ENCODE measurements around the gene MIR17HG.

The MIR17HG gene

GRCh38 chr13:91399189-91400062, 51.9 kb downstream of the MIR17HG start:
- DNase-seq (no peak), ATAC-seq (replicated peaks) (no peak)
- peaks cover 5 to 7% of the 10 kb centered on the region in 2 donors for H3K4me1 Mint-ChIP-seq (ENCODE audit: low read depth in 2 of 2)
- H3K4me3 Mint-ChIP-seq: peak overlapping the region; percentile 79 to 84
- peaks cover 19 to 22% of the 10 kb centered on the region in 2 donors for H3K27me3 Mint-ChIP-seq
- H3K9me3 Mint-ChIP-seq: no peaks in the 10 kb centered on the region
- no peak overlapping the region for H3K27ac Mint-ChIP-seq
- H3K36me3 Mint-ChIP-seq (ENCODE audit: insufficient read depth): no peaks in the 10 kb centered on the region

DNA sequence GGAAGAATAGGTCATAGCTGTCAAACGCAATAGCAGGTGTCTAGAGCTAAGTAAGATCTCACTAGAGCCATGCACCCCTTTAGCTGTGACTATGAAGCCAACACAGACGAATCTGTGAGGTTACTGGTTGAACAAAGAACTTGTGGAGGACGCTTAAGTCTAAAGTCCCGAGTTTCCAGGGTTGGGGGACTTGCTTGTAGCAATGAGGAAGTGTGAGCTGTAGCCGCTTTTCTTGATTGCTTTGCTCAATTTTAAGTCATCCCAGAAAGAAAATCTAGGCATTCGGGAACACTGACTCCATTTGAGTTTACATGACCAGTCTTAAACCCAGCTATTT, 52.5 kb downstream of the MIR17HG start:
- H3K27me3 Mint-ChIP-seq: peaks cover 13 to 16% of the 10 kb centered on the region in 2 donors

GRCh38 chr13:91400671-91401070, 53.2 kb downstream of the MIR17HG start:
- Mint-ChIP-seq H3K9me3 (no peaks in the 10 kb centered on the region), H3K36me3 (ENCODE audit: insufficient read depth) (no peaks in the 10 kb centered on the region), H3K27me3 (peaks cover 9% of the 10 kb centered on the region in 2 donors), H3K27ac (no peak overlapping the region), H3K4me1 (ENCODE audit: low read depth in 2 of 2) (peaks cover 5 to 7% of the 10 kb centered on the region in 2 donors), H3K4me3 (no peak overlapping the region)
- DNase-seq (no peak), ATAC-seq (replicated peaks) (no peak)

More for the DNA sequence above, 52.5 kb downstream of the MIR17HG start:
- ATAC-seq (replicated peaks) (no peak), DNase-seq (no peak)
- H3K9me3 Mint-ChIP-seq: no peaks in the 10 kb centered on the region
- peaks cover 5 to 7% of the 10 kb centered on the region in 2 donors for H3K4me1 Mint-ChIP-seq (ENCODE audit: low read depth in 2 of 2)
- no peak overlapping the region for H3K27ac Mint-ChIP-seq
- H3K36me3 Mint-ChIP-seq (ENCODE audit: insufficient read depth): no peaks in the 10 kb centered on the region
- peak overlapping the region; percentile 79 to 84 for H3K4me3 Mint-ChIP-seq

DNA sequence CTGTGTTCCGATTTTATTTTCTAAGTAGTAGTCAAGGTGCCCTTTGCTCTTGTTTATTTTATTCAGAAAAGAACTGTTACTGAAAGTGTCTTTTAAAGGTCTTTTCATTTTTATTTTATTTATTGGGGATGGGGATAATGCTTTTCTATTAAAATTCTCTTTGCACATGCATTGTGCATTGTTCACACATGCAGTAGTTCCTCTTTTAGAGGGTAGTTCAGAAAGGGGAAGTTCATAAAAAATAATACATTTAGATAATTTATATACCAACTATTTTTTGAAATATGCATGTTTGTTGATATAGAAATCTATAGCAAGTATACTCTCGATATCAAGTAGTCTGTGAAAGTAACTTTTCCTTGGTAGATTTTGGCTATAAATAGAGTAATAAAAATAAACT, 54.4 kb downstream of the MIR17HG start:
- ATAC-seq (replicated peaks) (no peak), DNase-seq (no peak)
- Mint-ChIP-seq H3K27ac (no peak overlapping the region), H3K4me1 (ENCODE audit: low read depth in 2 of 2) (peaks cover 5 to 9% of the 10 kb centered on the region in 2 donors), H3K36me3 (ENCODE audit: insufficient read depth) (no peaks in the 10 kb centered on the region), H3K9me3 (no peaks in the 10 kb centered on the region), H3K27me3 (no peaks in the 10 kb centered on the region), H3K4me3 (no peak overlapping the region)

Data from effector memory CD8-positive, alpha-beta T cell (primary cell).